Measurements from ENCODE around the gene LRRC23.

GRCh38 chr12:6866163-6866919 lies 38.3 kb upstream of the LRRC23 start:
- TF ChIP-seq CTCF (conservative IDR thresholded peaks at IDR 0.05 in 1 of 2, IDR thresholded peaks at IDR 0.05 in 1 of 2; ENCODE audit: extremely low read depth in 1 of 2, insufficient read depth in 1 of 2, low read depth in 1 of 2, low read length in 2 of 2) (no peak), EZH2 (IDR thresholded peaks at IDR 0.05; ENCODE audit: borderline replicate concordance, low read length) (no peak)
